ENCODE data around the gene STX1B. TPM values are rescaled to one million over a fixed set of nuclear protein-coding genes. Genes with fewer than 3 reads are reported as not detected.
A peak's percentile ranks its signal among the peaks of the same experiment; 100 is the strongest.

STX1B gene
- polyA plus RNA-seq, 3 donors, result 1.7 TPM; not detected in 2

DNA sequence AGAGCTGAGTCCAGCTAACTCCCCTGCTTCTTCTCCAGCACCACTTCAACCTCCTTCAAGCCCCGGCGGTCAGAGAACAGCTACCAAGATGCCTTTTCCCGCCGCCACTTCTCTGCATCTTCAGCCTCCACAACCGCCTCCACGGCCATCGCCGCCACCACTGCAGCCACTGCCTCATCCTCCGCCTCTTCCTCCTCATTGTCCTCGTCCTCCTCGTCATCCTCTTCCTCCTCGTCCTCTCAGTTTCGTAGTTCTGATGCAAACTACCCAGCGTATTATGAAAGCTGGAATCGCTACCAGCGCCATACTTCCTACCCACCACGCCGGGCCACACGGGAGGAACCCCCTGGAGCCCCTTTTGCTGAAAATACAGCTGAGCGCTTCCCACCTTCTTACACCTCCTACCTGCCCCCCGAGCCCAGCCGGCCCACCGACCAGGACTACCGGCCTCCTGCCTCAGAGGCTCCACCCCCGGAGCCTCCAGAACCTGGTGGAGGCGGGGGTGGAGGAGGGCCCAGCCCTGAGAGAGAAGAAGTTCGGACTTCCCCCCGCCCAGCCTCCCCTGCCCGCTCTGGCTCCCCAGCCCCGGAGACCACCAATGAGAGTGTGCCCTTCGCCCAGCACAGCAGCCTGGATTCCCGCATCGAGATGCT lies 45.7 kb downstream of the STX1B start:
- peaks cover 79 to 95% of the 10 kb centered on the region in 2 donors for H3K36me3 Mint-ChIP-seq
- intact Hi-C loops (cut with micrococcal nuclease), result no loop called here
- 57% methylated on average over 25 of the region's 33 CpGs for whole genome bisulfite sequencing (ENCODE audit: insufficient coverage)

DNA sequence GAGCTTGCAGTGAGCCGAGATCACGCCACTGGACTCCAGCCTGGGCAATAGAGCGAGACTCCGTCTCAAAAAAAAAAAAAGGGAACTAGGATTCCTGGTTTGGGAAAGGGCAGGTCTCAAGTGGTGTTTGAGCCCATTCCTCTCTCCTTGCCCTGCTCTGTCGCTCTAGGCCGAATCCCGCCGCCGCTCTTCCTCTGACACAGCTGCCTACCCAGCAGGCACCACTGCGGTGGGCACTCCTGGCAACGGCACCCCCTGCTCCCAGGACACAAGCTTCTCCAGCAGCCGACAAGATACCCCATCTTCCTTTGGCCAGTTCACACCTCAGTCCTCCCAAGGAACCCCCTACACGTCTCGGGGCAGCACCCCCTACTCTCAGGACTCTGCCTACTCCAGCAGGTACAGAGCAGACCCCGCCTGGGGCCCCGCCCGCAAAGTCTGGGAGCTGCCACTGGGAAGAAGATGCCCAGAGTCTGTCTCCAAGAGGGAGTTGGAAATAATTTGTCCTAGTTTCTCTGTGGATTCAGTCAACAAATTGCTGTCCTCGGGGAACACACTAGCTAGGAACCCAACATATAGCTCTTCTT lies 46.4 kb downstream of the STX1B start:
- H3K9me3 Mint-ChIP-seq, result peaks cover 0 to under 1% (median 0%) of the 10 kb centered on the region in 7 donors
- no peaks in the 10 kb centered on the region for H3K9me3 ChIP-seq (replicated peaks in 1 of 2; ENCODE audit: control insufficient read depth in 1 of 2, insufficient read depth in 1 of 2, low read length in 2 of 2)
- H3K27ac ChIP-seq (ENCODE audit: low read depth in 1 of 2, low read length in 2 of 2), result no peak overlapping the region
- H3K4me1 Mint-ChIP-seq, result peaks cover 10% of the 10 kb centered on the region
- no peak overlapping the region for H3K4me3 ChIP-seq (replicated peaks in 1 of 3; ENCODE audit: low read depth in 2 of 3, low read length in 3 of 3)
- peaks cover 2 to 3% of the 10 kb centered on the region in 2 donors for H3K4me1 ChIP-seq (ENCODE audit: control insufficient read depth in 1 of 2, insufficient read depth in 2 of 2, low read length in 2 of 2)
- peaks cover 75 to 95% of the 10 kb centered on the region in 2 donors for H3K36me3 Mint-ChIP-seq
- TF ChIP-seq, protein P1, sequence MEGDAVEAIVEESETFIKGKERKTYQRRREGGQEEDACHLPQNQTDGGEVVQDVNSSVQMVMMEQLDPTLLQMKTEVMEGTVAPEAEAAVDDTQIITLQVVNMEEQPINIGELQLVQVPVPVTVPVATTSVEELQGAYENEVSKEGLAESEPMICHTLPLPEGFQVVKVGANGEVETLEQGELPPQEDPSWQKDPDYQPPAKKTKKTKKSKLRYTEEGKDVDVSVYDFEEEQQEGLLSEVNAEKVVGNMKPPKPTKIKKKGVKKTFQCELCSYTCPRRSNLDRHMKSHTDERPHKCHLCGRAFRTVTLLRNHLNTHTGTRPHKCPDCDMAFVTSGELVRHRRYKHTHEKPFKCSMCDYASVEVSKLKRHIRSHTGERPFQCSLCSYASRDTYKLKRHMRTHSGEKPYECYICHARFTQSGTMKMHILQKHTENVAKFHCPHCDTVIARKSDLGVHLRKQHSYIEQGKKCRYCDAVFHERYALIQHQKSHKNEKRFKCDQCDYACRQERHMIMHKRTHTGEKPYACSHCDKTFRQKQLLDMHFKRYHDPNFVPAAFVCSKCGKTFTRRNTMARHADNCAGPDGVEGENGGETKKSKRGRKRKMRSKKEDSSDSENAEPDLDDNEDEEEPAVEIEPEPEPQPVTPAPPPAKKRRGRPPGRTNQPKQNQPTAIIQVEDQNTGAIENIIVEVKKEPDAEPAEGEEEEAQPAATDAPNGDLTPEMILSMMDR (IDR thresholded peaks at IDR 0.05), result no peak
- intact Hi-C loops (cut with micrococcal nuclease), result no loop called here
- no peak overlapping the region for H3K4me3 Mint-ChIP-seq
- H3K4me2 ChIP-seq (replicated peaks; ENCODE audit: extremely low read depth, low read length, poor library complexity, severe bottlenecking), result no peak overlapping the region
- DNase-seq, result no peak
- 96% methylated on average over 12 of the region's 18 CpGs for WGBS (ENCODE audit: insufficient coverage)
- peaks cover 87 to 95% of the 10 kb centered on the region in 2 donors for H3K36me3 ChIP-seq (replicated peaks in 1 of 2; ENCODE audit: control insufficient read depth in 1 of 2, insufficient read depth in 2 of 2, low read length in 2 of 2)
- H3K27me3 ChIP-seq (ENCODE audit: control insufficient read depth in 2 of 2, insufficient read depth in 2 of 2, low read length in 2 of 2), result no peaks in the 10 kb centered on the region
- peaks cover 20% of the 10 kb centered on the region for H4K20me1 ChIP-seq (ENCODE audit: insufficient read depth, low read length)
- H2AFZ ChIP-seq (ENCODE audit: insufficient read depth, low read depth, low read length, poor library complexity, severe bottlenecking), result no peak overlapping the region
- peaks cover 18% of the 10 kb centered on the region for H3K79me2 ChIP-seq (ENCODE audit: insufficient read depth, low read length)
- H3K27ac Mint-ChIP-seq, result peak overlapping the region in 4 of 7 donors; percentile 3 to 82 (median 40)
- peaks cover 0 to 8% (median 0%) of the 10 kb centered on the region in 3 donors for H3K27me3 Mint-ChIP-seq (ENCODE audit: low read depth in 3 of 3)
- H3K9ac ChIP-seq (ENCODE audit: insufficient read depth, low read length, poor library complexity, severe bottlenecking), result no peak overlapping the region

More for the DNA sequence above, 45.7 kb downstream of the STX1B start:
- peaks cover 15% of the 10 kb centered on the region for H4K20me1 ChIP-seq (ENCODE audit: insufficient read depth, low read length)
- Mint-ChIP-seq H3K27ac (peak overlapping the region in 5 of 7 donors; percentile 3 to 82 (median 66)), H3K4me3 (no peak overlapping the region), H3K27me3 (ENCODE audit: low read depth in 3 of 3) (peaks cover 0 to 8% (median 0%) of the 10 kb centered on the region in 3 donors), H3K9me3 (no peaks in the 10 kb centered on the region), H3K4me1 (peaks cover 4% of the 10 kb centered on the region)
- H3K4me3 ChIP-seq (replicated peaks in 1 of 3; ENCODE audit: low read depth in 2 of 3, low read length in 3 of 3), result no peak overlapping the region
- H3K4me1 ChIP-seq (ENCODE audit: control insufficient read depth in 1 of 2, insufficient read depth in 2 of 2, low read length in 2 of 2), result no peaks in the 10 kb centered on the region
- no peak overlapping the region for H3K27ac ChIP-seq (ENCODE audit: low read depth in 1 of 2, low read length in 2 of 2)
- peaks cover 11% of the 10 kb centered on the region for H3K79me2 ChIP-seq (ENCODE audit: insufficient read depth, low read length)
- peaks cover 88 to 95% of the 10 kb centered on the region in 2 donors for H3K36me3 ChIP-seq (replicated peaks in 1 of 2; ENCODE audit: control insufficient read depth in 1 of 2, insufficient read depth in 2 of 2, low read length in 2 of 2)
- H3K27me3 ChIP-seq (ENCODE audit: control insufficient read depth in 2 of 2, insufficient read depth in 2 of 2, low read length in 2 of 2), result no peaks in the 10 kb centered on the region
- H3K9ac ChIP-seq (ENCODE audit: insufficient read depth, low read length, poor library complexity, severe bottlenecking), result no peak overlapping the region
- TF ChIP-seq, protein P1 (IDR thresholded peaks at IDR 0.05), result no peak
- H2AFZ ChIP-seq (ENCODE audit: insufficient read depth, low read depth, low read length, poor library complexity, severe bottlenecking), result no peak overlapping the region
- no peaks in the 10 kb centered on the region for H3K9me3 ChIP-seq (replicated peaks in 1 of 2; ENCODE audit: control insufficient read depth in 1 of 2, insufficient read depth in 1 of 2, low read length in 2 of 2)
- H3K4me2 ChIP-seq (replicated peaks; ENCODE audit: extremely low read depth, low read length, poor library complexity, severe bottlenecking), result no peak overlapping the region
- DNase-seq, result no peak

All from CD14-positive monocyte (primary cell).